HG03342 (cell line): ENCODE results near the gene CTBP1.

Experiments
- ATAC-seq: cut with Tn5 transposase; IDR thresholded peaks from one replicate; pipeline ENCODE4 v1.9.1; 2021; ENCODE audit warnings: mild to moderate bottlenecking, moderate library complexity; ENCODE audit not compliant: unreplicated experiment

The CTBP1 gene

DNA sequence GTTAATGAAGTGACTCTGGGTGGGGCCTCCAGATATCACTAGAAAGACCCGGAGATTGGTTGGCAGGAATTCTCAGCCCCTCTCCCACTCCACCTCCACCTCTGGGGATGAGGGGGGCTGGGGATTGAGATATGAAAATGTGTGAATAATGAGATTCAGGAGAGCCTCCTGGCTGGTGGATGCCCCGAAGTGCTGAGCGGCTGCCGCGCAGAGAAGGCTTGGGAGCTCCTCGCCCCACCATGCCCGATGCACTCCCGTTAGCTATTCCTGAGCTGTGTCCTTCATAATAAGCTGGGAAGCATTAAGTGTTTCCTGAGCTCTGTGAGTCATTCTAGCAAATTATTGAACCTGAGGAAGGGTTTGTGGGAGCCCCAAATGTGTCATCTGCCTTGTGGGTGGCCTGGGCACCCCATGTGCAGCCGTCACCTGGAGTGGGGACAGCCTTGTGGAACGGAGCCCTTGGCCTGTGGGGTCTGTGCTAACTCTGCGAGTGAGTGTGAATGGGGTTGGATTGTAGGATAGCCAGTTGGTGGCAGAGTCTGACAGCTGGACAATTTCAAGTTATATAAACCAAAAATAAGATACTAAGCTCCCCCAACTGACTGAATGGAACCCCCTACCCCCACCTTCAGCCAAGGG is 36.3 kb upstream of the CTBP1 start:
- no peak for ATAC-seq

DNA sequence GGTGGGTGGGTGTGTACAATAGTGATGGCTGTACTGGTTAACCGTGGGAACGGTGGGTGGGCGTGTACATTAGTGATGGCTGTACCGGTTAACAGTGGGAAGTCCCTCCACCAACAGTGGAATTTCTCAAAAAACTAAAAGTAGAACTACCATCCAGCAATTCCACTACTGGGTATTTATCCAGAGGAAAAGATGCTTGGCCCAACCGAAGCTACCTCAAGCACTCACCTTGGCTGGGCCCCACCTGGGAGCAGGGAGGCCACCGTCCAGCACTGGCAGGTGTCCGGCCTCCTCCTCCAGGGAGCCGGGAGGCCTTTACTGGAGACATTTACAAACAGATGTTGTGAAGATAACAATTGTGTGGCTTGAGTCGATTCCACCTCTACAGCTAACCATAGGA is 34.8 kb upstream of the CTBP1 start:
- ATAC-seq: no peak

DNA sequence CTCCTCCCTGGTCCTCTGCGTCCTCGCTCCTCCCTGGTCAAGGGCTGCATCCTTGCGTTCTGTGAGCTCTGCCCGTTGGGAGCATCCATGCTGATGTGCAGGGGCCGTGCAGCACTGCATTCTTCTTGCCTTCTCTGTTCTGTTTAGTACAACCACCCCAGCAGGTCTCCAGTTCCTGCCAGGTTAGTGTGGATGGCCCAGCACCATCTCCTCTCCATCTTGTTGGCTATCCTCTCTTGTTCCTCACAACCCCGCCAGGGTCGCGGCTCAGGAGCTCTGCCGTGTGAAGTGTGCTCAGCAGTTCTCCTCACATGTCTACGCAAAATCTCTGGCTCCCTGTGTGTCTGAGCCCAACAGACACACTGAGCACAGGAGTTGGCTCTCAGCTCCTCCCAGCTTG is 30.3 kb upstream of the CTBP1 start:
- ATAC-seq: no peak

DNA sequence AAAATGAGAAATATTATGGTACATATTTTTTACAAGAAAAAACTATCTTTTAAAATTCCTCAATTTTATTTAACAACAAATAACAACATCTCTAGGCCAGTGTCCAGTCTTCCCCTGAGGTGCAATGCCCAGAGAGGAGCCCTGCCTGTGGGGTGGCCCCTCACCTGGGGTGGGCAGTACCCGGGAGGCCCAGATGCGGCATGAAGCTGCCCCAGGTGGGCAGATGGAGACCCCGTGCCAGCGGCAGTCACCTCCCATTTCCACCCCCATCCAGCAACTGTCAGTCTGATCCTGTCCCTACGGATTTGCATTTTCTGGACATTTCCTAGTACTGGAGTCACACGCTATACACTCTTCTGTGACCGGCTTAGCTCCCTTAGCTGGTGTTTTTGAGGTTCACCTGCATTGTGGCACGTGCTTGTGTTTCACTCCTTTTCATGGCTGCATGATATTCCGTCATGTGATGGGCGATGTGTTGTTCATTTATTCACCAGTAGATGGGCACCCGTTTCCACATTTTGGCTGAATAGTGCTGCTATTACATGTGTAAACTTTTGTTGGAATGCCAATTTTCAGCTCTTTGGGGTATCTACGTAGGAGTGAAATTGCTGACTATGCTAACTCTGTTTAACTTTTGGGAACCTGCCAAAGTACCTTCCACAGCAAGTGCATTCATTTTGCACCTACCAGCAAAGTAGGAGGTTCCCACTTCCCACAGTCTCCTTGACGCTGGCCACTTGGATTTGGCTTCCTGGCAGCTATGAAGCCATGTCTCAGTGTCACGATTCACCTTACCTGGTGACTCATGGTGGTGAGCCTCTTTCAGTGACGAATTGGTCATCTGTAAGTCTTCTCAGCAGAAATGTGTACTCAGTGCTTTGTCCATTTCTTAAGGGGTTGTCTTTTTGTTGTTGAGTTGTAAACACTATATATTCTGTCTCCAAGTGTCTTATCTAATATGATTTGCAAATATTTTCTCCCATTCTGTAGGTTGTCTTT is 29.0 kb upstream of the CTBP1 start:
- ATAC-seq: no peak

DNA sequence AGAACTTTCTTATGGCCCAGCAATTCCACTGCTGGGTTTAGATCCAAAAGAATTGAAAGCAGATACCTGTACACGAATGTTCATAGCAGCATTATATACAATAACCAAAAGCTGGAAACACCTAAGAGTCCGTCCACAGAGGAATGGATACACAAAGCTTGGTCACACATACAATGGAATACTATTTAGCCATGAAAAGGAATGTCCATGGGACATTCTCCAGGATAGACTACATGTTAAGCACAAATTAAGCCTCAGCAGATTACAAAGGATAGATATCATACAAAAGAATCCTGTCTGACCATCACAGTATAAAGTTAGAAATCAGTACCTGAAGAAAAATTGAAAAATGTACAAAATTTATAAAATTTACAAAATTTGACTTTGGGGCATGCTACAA is 28.1 kb upstream of the CTBP1 start:
- no peak for ATAC-seq

DNA sequence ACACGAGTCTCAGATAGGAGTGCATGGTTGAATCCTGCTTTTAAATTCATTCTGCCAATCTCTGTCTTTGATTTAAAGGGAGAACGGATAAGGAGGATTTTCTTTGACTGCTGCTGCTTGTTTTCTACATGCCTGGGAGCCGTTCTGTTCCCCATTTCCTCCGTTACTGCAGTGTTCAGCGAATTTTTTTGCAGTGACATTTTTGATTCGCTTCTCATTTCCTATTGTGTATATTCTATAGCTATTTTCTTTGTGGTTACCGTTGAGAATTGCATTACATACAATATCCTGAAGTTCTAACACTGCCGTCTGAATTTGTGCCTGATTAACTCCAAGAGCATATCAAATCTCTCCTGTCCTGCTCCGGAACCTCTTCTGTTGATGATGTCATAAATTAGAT is 25.9 kb upstream of the CTBP1 start:
- no peak for ATAC-seq

DNA sequence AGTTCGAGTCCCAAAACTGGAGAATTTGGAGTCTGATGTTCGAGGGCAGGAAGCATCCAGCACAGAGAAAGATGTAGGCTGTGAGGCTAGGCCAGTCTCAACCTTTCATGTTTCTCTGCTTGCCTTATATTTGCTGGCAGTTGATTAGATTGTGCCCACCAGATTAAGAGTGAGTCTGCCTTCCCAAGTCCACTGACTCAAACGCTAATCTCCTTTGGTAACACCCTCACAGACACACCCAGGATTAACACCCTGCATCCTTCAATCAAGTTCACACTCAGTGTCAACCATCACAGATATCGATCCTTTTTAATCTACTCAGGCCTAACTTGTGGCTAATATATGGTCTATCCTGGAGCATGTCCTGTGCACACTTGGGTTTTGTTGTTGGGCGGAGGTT is 22.8 kb upstream of the CTBP1 start:
- ATAC-seq: no peak

DNA sequence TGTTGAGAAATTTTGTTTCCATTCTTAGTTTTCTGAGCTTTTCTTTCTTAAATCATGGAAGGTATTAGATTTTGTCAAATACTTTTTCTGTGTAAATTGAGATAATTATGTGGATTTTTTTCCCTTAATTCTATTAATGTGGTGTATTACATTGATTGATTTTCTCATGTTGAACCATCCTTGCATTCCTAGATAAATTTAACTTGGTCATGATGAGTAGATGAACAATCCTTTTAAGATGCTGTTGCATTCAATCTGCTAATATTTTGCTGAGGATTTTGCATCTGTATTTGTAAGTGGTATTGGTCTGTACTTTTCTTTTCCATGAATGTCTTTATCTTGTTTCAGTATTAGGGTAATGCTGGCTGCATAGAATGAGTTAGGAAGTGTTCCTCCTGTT is 20.3 kb upstream of the CTBP1 start:
- no peak for ATAC-seq

DNA sequence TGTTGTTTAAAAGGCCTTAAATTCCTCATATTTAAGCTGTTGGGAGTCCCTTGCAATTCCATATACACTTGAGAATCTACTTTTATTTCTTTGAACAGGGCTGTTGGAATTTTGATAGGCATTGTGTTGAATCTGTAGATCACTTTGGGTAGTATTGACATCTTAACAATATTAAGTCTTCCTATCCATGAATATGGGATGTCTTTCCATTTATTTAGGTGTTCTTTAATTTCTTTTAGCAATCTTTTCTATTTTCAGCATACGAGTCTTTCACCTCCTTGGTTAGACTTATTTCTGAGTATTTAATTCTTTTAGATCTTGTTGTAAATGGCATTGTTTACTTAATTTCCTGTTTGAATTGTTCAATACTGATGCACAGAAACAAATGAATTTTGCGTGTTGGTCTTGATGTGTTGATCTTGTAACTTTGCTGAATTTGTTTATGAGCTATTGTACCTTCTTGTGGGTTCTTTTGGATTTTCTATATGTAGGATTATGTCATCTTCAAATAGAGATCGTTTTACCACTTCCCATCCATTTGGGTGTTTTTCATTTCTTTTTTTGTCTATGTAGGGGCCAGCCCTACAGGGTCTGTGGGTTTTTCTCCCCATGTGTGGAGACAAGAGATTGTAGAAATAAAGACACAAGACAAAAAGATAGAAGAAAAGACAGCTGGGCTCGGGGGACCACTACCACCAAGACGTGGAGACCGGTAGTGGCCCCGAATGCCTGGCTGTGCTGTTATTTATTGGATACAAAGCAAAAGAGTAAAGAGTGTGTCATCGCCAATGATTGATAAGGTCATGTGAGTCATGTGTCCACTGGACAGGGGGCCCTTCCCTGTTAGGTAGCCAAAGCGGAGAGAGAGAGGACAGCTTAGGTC is 18.2 kb upstream of the CTBP1 start:
- ATAC-seq: no peak

DNA sequence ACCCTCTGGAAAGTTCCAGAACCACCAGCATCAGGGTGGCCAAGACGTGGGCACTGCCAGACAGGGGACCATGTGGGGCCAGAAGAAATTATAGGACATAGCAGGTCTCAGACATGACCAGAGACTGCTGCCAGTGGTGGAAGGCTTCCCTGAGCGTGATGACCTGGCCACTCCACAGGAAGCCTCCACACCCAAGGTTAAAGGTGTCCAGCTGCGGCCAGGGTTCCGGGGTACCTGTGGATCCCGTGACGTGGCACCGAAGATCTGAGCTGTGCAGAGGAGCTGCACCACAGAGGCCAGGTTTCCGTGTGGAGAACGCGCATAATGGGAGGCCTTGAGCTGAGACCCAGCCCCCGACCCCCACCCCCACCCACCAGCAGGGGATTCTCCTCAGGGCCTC is 16.4 kb upstream of the CTBP1 start:
- no peak for ATAC-seq

DNA sequence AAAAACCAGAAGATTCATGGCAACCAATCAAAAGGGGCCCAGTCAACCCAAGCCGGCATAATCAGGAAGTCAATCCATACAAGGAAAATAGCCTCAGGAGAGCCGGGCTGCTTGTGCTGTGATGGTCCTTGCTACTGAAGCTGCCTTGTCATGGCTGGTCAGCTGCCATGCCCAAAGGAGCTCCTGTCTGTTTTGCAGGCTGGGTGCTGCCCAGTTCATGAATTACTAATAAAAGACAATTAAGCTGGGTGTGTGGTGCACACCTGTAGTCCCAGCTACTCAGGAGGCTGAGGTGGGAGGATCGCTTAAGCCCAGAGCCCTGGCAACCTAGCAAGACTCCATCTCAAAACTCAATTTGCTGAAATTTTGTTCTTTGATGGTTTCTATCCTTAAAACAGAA is 16.0 kb upstream of the CTBP1 start:
- ATAC-seq: no peak

DNA sequence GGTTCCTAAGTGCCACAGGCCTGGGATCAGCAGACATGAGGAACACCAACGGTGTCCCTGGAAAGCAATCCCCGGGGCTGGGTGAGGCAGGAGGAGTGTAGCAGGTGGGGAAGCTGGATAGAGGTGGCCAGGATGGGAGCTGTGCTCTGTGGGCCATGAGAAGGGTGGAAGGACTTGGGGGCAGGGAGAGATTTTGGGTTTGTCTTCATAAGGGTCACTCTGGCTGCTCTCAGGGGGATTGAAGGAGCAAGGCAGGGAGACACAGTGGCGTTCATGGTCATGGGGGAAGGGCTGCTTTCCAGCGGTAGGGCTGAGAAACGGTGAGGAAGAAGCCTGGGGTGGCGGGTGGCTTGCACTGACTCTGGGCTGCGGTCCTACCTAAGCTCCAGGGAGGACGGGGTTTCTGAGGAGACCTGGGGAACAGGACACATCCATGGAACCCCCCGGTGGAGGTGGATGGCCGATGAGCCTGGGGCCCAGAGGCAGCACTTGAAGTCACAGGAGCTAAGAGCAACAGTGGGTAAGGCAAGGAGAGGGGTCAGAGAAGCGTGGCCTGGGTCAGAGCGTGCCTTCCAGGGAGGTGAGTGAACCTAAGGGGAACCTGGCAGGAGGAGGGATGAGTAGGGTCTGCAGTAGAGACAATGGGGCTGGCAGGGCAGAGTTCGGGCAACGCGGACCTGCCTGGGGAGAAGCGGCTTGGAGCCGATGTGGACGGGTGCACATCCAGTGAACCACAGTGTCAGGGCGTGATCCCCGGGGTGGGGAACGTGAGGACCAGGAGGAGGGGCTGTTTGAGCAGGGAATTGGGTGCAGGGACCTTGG is 12.4 kb upstream of the CTBP1 start:
- no peak for ATAC-seq

DNA sequence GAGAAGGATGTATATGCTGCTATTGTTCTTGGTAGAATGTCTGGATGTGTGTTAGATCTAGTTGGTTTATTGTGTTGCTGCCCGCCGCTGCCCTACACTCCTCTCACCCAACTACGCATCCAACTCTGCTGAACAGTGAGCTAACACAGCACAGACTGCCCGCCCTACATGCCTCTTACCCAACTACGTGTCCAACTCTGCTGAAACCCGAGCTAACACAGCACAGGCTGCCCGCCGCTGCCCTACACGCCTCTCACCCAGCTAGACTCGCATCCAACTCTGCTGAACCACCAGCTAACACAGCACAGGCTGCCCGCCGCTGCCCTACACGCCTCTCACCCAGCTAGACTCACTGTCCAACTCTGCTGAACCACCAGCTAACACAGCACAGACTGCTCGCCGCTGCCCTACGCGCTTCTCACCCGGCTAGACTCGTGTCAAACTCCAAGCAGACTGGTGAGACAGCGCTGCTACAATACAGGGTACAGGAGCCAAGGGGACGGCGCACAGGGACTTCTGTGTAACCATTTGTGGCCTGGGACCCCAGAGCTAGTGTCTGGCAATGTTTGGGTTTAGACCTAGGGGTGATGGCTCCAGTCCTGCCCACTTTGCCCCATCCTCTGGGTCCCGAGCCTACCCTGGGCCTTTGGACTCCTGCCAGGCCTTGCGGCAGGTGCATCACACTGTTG is 11.6 kb upstream of the CTBP1 start:
- ATAC-seq: no peak

DNA sequence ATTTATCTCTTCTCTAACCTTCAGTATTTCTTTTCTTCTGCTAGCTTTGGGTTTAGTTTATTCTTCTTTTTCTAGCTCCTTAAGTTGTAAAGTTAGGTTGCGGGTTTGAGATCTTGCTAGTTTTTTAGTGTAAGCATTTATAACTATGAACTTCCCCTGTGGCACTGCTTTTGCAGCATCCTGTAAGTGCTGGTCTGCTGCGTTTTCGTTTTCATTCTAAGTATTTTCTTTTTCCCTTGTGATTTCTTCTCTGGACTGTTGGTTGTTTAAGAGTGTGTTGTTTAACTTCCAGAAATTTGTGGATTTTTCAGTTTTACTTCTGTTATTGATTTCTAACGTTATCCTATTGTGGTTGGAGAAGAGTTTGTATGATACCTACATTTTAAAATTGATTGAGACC is 11.0 kb upstream of the CTBP1 start:
- no peak for ATAC-seq

DNA sequence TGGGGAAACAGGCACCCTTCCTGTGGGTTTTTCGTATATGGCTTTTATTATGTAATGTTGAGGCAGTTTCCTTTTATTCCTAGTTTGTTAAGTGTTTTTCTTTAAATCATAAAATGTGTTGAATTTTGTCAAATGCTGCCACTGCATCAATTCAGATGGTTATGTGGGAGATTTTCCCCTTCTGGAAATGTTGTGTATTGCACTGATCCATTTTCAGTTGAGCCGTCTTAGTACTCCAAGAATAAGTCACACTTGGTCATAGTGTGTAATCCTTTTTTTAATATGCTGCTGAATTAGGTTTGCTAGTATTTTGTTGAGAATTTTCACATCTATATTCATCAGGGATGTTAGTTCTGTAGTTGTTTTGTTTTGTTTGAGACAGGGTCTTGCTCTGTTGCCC is 9.5 kb upstream of the CTBP1 start:
- no peak for ATAC-seq

DNA sequence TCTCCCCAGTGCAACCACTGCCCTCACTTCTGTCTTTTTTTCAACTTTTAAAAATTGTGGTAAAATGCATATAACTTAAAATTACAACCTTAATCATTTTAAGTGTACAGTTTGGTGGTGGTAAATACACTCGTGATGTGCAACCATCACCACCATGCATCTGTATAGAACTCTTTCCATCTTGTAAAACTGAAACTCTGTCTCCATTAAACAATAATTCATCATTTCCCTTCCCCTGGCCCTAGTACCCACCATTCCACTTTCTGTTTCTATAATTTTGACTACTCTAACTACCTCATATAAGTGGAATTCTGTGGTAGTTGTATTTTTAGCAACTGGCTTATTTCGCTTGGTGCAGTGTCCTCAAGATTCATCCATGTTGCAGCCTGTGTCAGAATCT is 6.8 kb upstream of the CTBP1 start:
- no peak for ATAC-seq

DNA sequence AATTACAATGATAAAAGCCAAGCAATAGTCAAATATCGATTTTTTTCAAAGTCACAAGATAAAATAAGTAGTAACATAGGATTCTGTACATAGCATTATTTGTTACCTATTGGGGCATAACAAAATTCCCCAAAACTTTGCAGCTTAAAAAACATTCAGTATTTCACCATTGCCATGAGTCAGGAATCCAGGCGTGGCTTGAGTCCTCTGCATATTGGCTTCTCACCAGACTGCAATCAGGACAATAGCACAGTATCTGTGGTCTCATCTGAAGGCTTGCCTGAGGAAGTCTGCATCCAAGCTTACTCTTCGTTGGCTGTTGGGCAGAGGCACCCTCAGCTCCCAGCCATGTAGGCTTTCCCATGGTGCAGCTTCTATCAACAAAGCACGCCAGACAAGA is 6.2 kb upstream of the CTBP1 start:
- ATAC-seq: no peak

DNA sequence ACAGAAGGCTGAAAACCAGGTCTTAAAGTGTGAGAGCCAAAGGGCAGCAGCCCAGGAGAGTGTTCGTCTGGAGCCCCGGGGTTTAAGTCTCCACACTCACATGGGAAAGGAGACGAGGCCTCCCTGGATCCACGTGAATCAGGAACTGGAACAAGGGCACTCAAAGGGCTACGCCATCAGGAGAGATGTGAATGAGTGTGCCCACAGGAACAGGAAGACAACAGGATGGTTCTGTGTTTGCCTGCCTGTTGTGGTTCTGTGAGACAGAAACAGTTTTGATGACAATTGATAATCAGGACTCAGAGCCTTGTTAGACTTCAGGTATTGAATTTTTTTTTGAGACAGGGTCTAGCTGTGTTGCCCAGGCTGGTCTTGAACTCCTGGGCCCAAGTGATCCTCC is 4.9 kb upstream of the CTBP1 start:
- no peak for ATAC-seq

DNA sequence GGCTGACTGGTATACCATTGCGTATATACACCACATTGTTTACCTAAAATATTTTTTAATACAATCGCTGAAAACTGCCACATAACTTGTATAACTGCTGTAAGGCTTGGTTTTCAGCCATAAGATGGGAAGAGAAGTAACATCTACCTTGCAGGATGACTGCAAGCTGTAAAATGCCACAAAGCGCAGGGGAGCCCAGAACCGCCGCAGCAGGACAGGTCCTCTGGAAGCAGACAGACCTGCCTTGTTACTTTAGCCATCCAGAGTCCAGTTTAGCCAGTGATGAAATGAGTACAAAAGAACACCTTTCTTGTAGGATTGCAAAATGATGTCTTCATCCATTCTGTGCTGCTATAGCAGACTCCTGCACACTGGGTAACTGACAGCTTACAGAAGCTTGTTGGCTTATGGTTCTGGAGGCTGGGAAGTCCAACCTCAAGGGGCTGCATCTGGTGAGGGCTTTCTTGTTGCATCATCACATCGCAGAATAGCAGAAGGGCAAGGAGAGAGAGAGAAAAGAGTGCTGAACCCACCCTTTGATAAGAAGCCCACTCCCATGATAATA is 4.1 kb upstream of the CTBP1 start:
- ATAC-seq: no peak

DNA sequence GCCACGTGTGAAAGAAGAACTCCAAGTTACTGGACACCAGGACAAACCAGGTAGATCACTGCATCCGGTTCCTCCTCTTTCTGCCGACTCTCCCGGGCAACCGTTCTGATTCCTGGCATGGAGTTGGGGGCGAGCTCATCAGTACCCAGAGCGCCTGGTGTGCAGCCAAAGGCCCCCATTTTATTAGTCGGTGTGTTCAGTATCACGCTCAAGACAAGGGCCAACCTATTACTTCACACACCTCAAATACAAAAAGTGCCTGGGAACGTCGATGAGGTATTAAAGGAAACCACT is 2.8 kb upstream of the CTBP1 start:
- ATAC-seq: no peak
